Astrocyte (in vitro differentiated cells and primary cell): ENCODE results near the gene EML6. TPM values are rescaled to one million over a fixed set of nuclear protein-coding genes. Genes with fewer than 3 reads are reported as not detected.

ENCODE experiments used
- DNase-seq: peaks from one replicate; pipeline ENCODE4 v3.0.0-alpha.2; 2010; ENCODE audit warnings: low read depth
- FAIRE-seq: peaks from 2 replicates; lab custom pipeline; 2011; peaks lifted over from hg19 to GRCh38; lab: Jason Lieb, UNC
- H2AFZ ChIP-seq: 2 replicates; pipeline ENCODE4 v1.6.0; 2012; ENCODE audit warnings: low read depth, low read length, inconsistent platforms
- H3K27ac ChIP-seq: 2 replicates; pipeline ENCODE4 v1.5.1; 2011; ENCODE audit warnings: low read depth, low read length, inconsistent platforms
- H3K27me3 ChIP-seq: 2 replicates; pipeline ENCODE4 v1.6.0; 2011; ENCODE audit warnings: low read length, inconsistent platforms; ENCODE audit not compliant: insufficient read depth
- H3K36me3 ChIP-seq: 2 replicates; pipeline ENCODE4 v1.5.1; 2011; ENCODE audit warnings: low read length, inconsistent platforms; ENCODE audit not compliant: insufficient read depth
- H3K4me1 ChIP-seq: 2 replicates; pipeline ENCODE4 v1.5.1; 2011; ENCODE audit warnings: low read length, inconsistent platforms; ENCODE audit not compliant: insufficient read depth
- H3K4me2 ChIP-seq: 2 replicates; pipeline ENCODE4 v1.6.0; 2012; ENCODE audit warnings: low read length, inconsistent platforms
- H3K4me3 ChIP-seq: 2 replicates; pipeline ENCODE4 v1.5.1; 2011; ENCODE audit warnings: low read depth, mild to moderate bottlenecking, low read length, inconsistent platforms; ENCODE audit not compliant: insufficient read depth
- H3K79me2 ChIP-seq: 2 replicates; pipeline ENCODE4 v1.6.0; 2012; ENCODE audit warnings: mild to moderate bottlenecking, low read length, inconsistent platforms; ENCODE audit not compliant: insufficient read depth
- H3K9ac ChIP-seq: 2 replicates; pipeline ENCODE4 v1.6.0; 2012; ENCODE audit warnings: mild to moderate bottlenecking, low read length, inconsistent platforms
- H3K9me3 ChIP-seq: 2 replicates; pipeline ENCODE4 v1.5.1; 2012; ENCODE audit warnings: low read depth, mild to moderate bottlenecking, low read length, inconsistent platforms; ENCODE audit not compliant: insufficient read depth
- H4K20me1 ChIP-seq: 2 replicates; pipeline ENCODE4 v1.6.0; 2012; ENCODE audit warnings: low read length, inconsistent platforms; ENCODE audit not compliant: insufficient read depth
- H3K27ac Mint-ChIP-seq: one replicate; pipeline ENCODE4 v1.8.0; 2021; ENCODE audit warnings: mild to moderate bottlenecking, mixed read lengths; ENCODE audit not compliant: unreplicated experiment
- H3K27me3 Mint-ChIP-seq: one replicate; pipeline ENCODE4 v1.8.0; 2021; ENCODE audit warnings: low read depth, mixed read lengths; ENCODE audit not compliant: unreplicated experiment
- H3K36me3 Mint-ChIP-seq: one replicate; pipeline ENCODE4 v1.8.0; 2021; ENCODE audit warnings: low read depth, mixed read lengths; ENCODE audit not compliant: unreplicated experiment
- H3K4me1 Mint-ChIP-seq: one replicate; pipeline ENCODE4 v1.8.0; 2021; ENCODE audit warnings: low read depth, mixed read lengths; ENCODE audit not compliant: unreplicated experiment
- H3K4me3 Mint-ChIP-seq: one replicate; pipeline ENCODE4 v1.8.0; 2021; ENCODE audit warnings: mild to moderate bottlenecking, moderate library complexity, mixed read lengths; ENCODE audit not compliant: unreplicated experiment
- H3K9me3 Mint-ChIP-seq: one replicate; pipeline ENCODE4 v1.8.0; 2021; ENCODE audit warnings: mild to moderate bottlenecking, mixed read lengths; ENCODE audit not compliant: unreplicated experiment
- EZH2 ChIP-seq: IDR thresholded peaks from 2 replicates; pipeline ENCODE4 v1.6.1; 2012; ENCODE audit warnings: mild to moderate bottlenecking, low read length, inconsistent platforms; ENCODE audit not compliant: insufficient read depth
- total RNA-seq: library from RNA; stranded (reverse); gene quantifications from 2 replicates; pipeline ENCODE4 v1.2.1, GENCODE V29; 2021
- TF ChIP-seq, protein P1 (sequence below): IDR thresholded peaks from 2 replicates; pipeline ENCODE4 v1.5.1; 2011; ENCODE audit warnings: low read depth, mild to moderate bottlenecking, inconsistent platforms, low read length, moderate library complexity; ENCODE audit not compliant: insufficient read depth

Gene EML6
- total RNA-seq, 1 donor from 2014 or later: 0.23 TPM

- no peaks in the 10 kb centered on the region for H3K9me3 Mint-ChIP-seq
- Histone ChIP-seq H3K4me1 (peaks cover 5% of the 10 kb centered on the region), H4K20me1 (peaks cover 9% of the 10 kb centered on the region), H3K9ac (no peak overlapping the region), H3K4me2 (no peak overlapping the region), H2AFZ (no peak overlapping the region), H3K4me3 (no peak overlapping the region), H3K9me3 (no peaks in the 10 kb centered on the region), H3K79me2 (no peaks in the 10 kb centered on the region), H3K27me3 (no peaks in the 10 kb centered on the region), H3K27ac (no peak overlapping the region), H3K36me3 (peaks cover 8% of the 10 kb centered on the region)
- H3K4me3 Mint-ChIP-seq: no peak overlapping the region
- TF ChIP-seq, protein P1, sequence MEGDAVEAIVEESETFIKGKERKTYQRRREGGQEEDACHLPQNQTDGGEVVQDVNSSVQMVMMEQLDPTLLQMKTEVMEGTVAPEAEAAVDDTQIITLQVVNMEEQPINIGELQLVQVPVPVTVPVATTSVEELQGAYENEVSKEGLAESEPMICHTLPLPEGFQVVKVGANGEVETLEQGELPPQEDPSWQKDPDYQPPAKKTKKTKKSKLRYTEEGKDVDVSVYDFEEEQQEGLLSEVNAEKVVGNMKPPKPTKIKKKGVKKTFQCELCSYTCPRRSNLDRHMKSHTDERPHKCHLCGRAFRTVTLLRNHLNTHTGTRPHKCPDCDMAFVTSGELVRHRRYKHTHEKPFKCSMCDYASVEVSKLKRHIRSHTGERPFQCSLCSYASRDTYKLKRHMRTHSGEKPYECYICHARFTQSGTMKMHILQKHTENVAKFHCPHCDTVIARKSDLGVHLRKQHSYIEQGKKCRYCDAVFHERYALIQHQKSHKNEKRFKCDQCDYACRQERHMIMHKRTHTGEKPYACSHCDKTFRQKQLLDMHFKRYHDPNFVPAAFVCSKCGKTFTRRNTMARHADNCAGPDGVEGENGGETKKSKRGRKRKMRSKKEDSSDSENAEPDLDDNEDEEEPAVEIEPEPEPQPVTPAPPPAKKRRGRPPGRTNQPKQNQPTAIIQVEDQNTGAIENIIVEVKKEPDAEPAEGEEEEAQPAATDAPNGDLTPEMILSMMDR: no peak
- no peak for TF ChIP-seq EZH2
- no peak for FAIRE-seq
- peaks cover 30% of the 10 kb centered on the region for H3K4me1 Mint-ChIP-seq
- peaks cover 5% of the 10 kb centered on the region for H3K36me3 Mint-ChIP-seq
- DNase-seq: no peak
- H3K27ac Mint-ChIP-seq: no peak overlapping the region
- peaks cover 2% of the 10 kb centered on the region for H3K27me3 Mint-ChIP-seq
These were observed 47.7 kb upstream of the EML6 start for GRCh38 chr2:54675738-54676137.

- Histone ChIP-seq H3K27me3 (no peaks in the 10 kb centered on the region), H3K36me3 (no peaks in the 10 kb centered on the region), H3K4me2 (no peak overlapping the region), H3K79me2 (no peaks in the 10 kb centered on the region), H4K20me1 (peaks cover 9% of the 10 kb centered on the region), H3K9ac (no peak overlapping the region), H3K4me1 (peaks cover 7% of the 10 kb centered on the region), H3K4me3 (no peak overlapping the region), H3K9me3 (no peaks in the 10 kb centered on the region), H3K27ac (no peak overlapping the region), H2AFZ (no peak overlapping the region)
- H3K4me1 Mint-ChIP-seq: peaks cover 30% of the 10 kb centered on the region
- H3K36me3 Mint-ChIP-seq: peaks cover 5% of the 10 kb centered on the region
- no peaks in the 10 kb centered on the region for H3K9me3 Mint-ChIP-seq
- DNase-seq (peak; percentile 37), FAIRE-seq (no peak)
- no peak overlapping the region for H3K27ac Mint-ChIP-seq
- no peak overlapping the region for H3K4me3 Mint-ChIP-seq
- TF ChIP-seq, protein P1: no peak
- TF ChIP-seq EZH2: no peak
- H3K27me3 Mint-ChIP-seq: peaks cover 2% of the 10 kb centered on the region
These were observed 46.8 kb upstream of the EML6 start for GRCh38 chr2:54676656-54677055.

- Histone ChIP-seq H3K9me3 (no peaks in the 10 kb centered on the region), H2AFZ (no peak overlapping the region), H3K79me2 (no peaks in the 10 kb centered on the region), H3K4me2 (no peak overlapping the region), H3K4me1 (peaks cover 7% of the 10 kb centered on the region), H4K20me1 (peaks cover 9% of the 10 kb centered on the region), H3K9ac (no peak overlapping the region), H3K27ac (no peak overlapping the region), H3K27me3 (no peaks in the 10 kb centered on the region), H3K4me3 (no peak overlapping the region), H3K36me3 (no peaks in the 10 kb centered on the region)
- H3K36me3 Mint-ChIP-seq: peaks cover 2% of the 10 kb centered on the region
- DNase-seq (no peak), FAIRE-seq (no peak)
- no peak for TF ChIP-seq EZH2
- TF ChIP-seq, protein P1: no peak
- H3K9me3 Mint-ChIP-seq: no peaks in the 10 kb centered on the region
- H3K4me3 Mint-ChIP-seq: no peak overlapping the region
- H3K4me1 Mint-ChIP-seq: peaks cover 28% of the 10 kb centered on the region
- no peak overlapping the region for H3K27ac Mint-ChIP-seq
- H3K27me3 Mint-ChIP-seq: peaks cover 2% of the 10 kb centered on the region
These were observed 45.8 kb upstream of the EML6 start for GRCh38 chr2:54677476-54678265.
